HG03378 (cell line): Measurements from ENCODE around the gene VAC14.

ENCODE experiments used
- ATAC-seq: cut with Tn5 transposase; IDR thresholded peaks from one replicate; pipeline ENCODE4 v1.9.1; 2021; ENCODE audit warnings: mild to moderate bottlenecking, moderate library complexity; ENCODE audit not compliant: unreplicated experiment

The VAC14 gene

DNA sequence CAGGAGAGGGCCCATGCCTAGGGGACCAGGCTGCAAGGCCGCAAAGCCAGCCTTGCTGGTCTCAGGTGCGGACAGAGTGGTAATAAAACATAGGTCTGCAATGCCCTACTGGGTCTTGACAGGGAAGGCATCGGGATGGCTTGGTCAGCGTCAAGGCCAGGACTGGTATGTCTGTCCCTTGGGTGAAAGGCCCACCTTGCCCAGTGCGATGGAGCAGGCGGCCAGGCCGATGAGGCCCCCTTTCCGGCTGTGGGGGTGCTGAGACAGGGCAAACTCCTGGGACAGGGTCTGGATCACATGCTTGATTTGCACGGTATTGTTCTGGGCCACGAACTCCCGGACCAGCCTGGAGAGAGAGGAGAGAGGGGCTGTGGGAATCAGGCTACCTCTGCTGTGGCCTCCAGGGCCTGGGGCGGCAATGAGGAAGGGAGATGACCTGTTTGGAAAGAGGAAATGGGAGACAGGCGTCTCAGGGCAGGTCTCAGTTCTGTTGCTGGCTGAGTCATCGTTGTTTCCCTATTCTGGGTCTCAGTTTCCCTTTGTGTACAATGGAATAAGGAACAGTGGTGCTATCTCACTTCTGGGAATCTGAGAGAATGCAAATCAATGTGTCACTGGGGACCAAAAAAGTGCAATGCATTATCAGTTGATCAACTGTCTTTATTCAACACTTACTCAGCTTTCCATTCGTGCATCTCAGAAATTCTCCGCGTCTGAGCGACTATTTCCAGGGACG, 14.8 kb downstream of the VAC14 start:
- ATAC-seq: no peak

DNA sequence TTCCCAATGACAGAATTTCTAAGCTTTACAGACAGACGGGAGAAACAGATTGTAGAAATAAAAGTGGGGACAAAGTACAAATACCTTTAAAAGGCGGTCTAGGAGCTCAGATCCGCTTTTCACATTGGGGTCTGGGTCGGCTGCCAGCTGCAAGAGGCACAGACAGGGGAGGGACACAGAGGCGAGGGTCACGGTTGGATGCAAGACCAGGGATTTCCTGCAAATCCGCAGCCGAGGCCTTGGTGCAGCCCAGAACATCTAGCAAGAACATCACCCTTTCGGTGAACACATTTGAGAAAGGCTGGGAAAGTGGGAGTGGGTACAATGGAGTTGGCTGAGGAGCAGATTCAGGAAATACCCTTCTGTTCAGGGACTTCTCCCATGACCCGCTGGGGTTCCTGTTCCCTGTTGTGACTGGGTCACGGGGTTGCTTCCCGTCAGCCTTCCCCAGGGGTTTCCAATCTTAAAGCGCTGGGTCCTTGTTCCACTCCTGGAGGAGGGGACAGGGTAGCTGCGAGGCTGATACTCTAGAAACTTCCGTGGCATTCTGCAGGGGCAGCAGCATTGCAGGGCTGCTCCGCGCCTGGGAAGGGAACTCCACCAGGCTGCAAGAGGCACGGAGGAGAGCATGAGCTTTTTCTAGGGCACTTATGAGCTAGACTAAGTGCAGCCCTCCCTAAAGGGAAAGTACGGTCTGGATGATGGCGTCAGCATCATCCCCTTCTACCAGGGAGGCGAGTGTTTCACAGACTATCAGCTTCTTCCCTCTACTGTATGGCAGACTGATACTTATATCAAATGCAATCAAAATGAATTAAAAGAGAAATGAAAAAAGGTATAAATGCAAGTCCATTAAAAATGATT, 16.0 kb downstream of the VAC14 start:
- ATAC-seq: no peak

DNA sequence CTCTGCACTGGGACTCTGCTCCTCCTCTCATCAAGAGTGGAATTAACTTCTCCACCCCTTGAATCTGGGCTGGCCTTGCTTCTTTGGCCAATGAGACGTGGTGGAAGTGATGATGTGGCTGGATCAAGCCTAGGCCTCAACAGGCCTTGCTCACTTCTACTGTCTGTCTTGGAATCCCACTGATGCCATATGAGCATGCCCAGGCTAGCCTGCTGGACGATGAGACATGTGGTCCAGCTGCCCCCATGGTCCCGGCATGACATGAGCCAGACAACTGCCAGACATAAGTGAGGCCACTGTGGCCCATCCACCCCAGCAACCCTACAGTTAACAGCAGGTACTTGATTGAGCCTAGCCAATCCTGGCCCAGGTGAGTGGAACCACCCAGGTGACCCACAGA, 18.7 kb downstream of the VAC14 start:
- ATAC-seq: no peak

DNA sequence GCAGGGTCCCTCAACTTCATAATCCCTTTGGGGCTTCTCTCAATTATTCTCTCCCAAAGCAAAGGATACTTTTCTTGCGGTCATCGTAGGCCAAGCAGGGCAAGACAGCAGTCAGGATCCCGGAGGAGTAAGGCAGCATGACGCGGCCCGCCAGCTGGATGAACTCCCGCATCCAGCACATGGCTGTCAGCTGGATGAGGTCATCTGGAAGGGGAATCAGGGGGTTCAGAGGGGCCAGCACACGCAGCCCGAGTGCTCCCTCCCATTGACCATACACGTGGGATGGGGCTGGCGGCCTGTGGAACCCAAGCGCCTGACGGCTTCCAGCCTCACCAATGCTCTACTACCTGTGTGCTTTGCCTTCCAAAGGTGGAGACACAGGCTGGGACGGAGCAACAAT, 19.2 kb downstream of the VAC14 start:
- ATAC-seq: no peak

DNA sequence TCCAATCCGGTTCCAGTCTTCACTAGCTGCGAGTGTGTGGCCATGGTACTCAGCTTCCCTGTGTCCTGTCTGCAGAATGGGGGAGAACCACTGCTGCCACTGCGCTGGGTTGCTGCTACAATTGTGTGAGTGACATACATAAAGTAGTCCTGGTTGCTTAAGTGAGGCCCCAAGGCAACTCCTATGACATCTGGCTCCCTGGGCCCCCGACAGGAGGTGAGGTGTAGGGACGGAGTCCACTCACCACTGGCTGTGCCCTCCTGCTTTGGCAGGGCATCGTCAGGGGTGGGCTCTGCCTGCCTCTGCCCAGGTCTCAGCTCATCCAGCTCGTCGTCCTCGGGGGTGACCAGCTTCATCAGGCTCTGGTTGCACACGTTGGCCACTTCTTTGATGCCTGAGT, 20.4 kb downstream of the VAC14 start:
- ATAC-seq: no peak

DNA sequence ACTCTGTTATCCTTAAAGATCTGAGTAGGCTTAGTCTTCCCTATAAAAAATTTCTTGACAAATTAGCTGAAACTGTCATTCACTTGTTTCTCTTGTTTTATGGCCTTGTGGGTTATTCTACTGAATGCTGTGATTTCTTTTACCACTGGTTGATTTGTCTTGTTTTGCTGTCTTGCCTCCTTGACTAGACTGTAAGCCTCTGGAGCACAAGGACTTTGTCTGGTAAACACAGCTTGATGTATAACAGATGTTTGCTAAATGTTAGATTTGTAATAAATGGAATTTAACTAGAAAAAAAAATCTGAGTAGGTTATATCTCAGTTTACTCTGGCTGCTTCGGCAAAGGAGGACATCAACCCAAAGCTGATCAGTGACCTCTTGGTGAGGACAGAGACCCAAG, 21.6 kb downstream of the VAC14 start:
- no peak for ATAC-seq

DNA sequence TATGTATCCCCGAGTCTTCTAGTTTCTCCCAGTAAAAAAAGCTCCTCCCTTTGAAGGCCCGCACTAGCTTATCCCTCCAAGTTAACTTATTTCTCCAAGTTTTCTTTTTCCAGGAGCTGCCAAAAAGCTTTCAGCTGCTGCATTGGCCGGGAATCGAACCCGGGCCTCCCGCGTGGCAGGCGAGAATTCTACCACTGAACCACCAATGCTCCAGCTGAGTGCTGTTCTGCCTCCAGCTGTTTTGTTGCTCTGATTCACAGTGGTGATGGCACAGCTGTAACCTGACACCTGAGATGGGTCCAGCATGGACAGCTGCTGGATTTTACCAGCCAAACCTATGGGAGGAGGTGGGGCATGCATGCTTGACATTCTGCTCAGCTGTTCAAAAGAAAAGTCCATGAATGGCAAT, 22.1 kb downstream of the VAC14 start:
- ATAC-seq: no peak

DNA sequence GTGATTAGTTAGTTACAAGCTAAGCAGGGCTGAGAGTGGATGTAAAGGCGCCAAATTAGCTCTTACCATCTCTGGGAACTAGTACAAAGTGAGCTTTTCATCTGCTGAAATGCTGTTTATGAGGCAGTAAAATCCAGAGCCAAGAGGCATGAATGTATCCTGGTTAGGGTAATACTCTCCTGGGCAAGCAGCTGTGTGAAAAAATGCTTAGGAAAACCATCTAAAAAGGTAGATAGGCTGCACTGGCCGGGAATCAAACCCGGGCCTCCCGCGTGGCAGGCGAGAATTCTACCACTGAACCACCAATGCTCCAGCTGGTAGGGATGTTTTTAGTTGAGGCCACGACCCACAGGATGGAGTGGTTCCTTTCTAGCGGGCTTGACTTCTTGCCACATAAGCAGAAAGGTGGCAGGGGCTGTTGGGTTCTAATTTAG, 23.0 kb downstream of the VAC14 start:
- ATAC-seq: no peak

DNA sequence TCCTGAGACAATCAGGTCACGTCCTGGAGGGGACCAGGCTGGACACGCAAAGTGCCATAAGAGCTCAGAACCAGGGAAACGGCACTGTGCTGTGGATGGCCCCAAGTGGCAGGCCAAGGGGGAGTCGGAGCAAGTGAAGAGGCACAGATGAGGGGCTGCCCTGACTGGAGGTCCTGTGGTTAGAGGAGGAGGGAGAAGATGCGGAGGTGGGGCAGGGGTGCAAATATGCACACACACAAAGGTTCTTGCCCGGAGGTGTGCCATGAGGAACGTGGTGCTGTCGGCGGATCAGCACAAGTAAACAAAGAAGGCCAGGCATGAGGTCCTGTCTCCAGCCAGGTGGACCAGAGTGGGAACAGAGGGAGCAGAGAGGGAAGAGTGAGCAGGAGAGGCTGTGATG, 23.5 kb downstream of the VAC14 start:
- ATAC-seq: no peak

DNA sequence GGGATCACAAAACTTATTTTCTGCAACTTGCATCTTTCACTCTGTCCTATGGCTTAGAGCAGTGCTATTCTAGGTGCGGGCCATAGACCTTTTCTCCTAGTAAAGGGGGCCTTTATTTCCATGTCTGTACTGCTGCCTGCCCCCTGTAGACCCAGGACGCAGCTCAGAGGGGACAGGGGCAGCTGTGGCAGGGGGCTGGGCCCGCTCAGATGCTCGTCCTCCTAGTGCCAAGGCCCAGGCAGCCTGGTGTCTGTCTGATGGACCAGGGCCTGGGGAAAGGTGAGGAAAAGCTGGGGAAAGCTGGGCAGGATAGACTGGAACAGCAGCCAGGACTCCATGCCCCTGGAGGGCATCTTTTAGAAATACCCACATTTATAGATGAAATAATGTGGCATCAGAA, 25.6 kb downstream of the VAC14 start:
- ATAC-seq: no peak

DNA sequence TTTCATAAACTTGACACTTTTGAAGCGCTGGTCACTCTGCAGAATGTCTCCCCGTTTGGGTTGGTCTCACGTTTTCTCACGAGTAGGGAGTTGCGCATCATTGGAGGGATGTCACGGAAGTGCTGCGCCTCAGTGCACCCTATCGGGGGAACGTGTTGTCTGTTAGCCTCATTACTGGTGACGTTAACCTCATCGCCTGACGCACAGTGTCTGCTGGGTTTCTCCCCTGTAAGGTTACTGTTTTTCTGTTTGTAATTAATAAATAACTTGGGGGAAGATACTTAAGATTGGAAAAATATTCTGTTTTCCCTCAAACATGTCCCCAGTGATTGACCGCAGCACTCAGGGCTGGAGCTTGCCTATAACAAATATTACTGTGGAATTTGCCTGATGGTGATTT, 26.7 kb downstream of the VAC14 start:
- no peak for ATAC-seq

DNA sequence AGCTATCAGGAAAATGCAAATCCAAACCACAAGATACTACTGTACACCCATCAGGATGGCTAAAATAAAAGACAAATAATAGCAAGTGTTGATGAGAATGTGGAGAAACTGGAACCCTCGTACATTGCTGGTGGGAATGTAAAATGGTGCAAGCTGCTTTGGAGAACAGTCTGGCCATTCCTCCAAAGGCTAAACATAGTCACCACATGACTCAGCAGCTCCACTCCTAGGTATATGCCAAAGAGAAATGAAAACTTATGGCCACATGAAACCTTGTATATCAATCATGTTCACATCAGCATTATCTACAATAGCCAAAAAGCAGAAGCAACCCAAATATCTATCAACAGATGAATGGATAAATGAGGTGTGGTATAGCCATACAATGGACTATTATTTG, 28.5 kb downstream of the VAC14 start:
- ATAC-seq: no peak

DNA sequence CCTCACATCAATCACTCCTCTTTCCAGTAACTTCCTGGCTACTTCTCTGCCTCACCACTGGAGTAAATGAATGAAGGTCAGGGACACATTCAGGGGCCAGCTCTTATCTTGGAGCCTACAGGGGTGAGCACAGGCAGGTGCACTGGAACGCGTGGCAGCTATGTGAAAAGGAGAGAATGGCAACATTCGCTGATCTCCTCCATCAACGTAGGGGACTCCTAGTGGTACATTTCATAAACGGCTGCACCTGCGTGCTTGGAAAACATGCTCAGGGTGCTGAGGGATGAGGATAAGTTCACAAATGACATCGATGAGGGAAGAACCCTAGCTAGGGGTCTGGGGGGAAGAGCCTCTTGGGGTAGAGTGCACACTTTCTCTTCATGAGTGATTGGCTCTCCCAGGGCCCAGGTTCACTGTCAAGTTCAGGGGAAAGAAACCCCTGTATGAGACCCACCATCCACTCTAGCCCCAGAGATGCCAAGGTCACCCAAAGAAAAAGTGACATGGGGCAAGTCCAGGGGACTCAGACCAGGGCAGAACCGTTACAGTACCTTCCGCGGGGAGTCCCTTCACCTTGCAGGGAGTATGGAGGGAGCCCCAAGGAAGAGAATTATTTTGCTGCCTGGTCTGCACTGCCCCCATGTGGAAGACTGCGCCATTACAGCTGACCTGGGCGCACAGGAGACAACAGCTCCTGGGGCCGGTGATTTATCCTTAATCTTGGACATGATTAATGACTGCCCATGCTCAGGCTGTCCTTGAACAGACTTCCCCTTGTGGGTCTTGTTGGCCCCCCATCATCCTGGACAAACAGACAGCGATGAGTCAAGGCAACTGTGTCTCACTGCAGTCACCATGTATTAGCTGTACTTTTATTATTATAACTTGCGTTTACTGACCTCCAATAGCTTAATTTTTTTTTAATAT, 30.1 kb downstream of the VAC14 start:
- peak; percentile 60 for ATAC-seq

DNA sequence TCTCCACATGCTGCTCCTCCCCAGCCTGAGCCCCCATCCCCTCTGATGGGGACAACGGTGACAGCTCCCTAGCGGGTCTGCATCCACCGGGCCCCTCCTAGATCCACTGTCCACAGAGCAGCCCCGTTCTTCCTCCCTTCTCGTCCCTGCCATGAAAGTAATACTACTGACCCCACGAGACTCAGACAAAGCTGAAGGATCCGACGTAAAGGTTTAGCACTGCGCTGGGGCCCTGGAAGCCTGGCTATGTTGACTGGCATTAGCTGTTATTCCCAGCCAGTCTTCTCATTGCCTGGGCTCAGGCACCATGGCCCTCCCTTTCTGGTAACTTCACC, 30.7 kb downstream of the VAC14 start:
- ATAC-seq: no peak

DNA sequence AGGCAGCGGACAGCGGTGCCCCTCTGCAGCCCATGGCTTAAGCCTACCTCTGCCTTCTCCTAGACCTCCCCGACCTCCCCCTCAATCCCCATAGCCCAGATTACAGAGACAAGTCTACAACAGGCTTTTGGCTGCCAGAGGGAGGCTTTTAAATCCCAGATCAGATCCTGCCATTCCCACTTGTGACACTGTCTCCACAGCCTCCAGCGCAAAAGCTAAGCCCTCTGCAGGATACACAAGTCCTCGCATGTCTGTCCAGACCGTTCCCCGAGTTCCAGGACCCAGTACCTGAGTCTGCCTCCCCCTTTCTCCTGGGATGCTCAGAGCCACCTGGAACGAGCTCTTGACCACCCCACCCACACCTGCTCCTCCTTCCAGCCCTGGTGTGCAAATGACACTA, 31.2 kb downstream of the VAC14 start:
- no peak for ATAC-seq

DNA sequence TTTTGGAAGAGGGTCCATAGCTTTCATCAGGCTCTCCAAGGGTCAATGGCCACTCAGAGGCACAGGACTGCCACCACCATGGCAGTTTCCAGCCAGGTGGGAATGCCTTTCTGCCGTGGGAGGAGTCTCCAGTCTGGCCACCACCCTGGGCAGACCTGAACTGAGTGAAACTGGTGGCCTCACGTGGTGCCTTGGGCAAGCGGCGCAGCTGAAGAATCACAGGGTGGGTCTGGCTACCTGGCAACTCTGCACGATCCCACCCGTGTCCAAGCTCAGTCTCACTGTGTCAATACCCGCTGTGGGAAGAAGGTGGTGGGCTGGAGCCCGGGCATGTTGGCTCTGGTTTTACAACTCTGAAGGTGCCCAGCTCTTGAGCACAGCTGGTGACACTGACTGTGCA, 31.8 kb downstream of the VAC14 start:
- ATAC-seq: no peak

DNA sequence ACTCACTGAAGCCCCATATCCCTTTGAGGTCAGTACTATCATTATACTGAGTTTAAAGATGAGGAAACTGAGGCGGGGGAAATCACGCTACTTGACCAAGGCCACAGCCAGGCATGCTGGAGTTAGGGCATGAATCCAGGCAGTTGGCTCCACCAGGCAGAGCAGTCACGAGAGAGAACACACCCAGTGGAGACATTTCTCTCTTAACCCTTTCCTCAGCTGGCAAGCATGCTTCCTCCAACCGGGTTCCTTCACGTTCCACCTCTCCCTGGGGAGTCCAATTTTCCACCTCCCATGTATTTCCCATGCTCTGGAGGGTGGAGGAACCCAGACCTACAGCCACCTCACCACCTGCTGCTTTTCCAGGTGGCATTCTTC, 32.8 kb downstream of the VAC14 start:
- ATAC-seq: no peak

DNA sequence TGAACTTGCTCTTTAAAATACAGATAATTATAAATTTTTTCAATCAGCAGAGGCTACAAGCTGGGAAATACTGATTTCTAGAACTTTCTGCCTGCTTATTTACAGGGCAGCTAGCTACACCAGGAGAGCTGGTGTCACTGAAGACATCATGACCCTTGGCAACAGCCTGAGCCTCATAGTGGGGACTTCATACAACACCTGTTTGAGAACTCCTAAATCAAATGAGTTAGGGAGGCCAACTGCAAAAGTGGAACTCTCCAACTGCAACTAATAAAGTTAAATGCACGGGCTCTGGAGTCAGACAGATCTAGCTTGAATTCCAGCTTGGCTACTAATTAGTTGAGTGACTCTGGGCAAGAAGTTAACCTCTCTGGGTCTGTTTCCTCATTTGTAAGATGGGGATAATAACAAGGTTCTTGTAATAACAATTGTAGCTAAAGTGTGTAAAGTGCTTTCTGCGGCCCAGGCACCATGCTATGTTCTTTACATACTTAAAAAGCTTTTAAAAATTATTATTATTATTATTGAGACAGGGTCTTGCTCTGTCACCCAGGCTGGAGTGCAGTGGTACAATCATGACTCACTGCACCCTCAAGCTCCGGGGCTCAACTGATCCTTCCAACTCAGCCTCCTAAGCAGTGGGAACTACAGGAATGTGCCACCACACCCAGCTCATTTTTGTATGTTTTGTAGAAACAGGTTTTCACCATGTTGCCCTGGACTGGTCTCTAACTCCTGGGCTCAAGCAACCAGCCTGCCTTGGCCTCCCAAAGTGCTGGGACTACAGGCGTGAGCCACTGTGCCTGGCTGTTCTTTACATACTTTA, 33.4 kb downstream of the VAC14 start:
- no peak for ATAC-seq

DNA sequence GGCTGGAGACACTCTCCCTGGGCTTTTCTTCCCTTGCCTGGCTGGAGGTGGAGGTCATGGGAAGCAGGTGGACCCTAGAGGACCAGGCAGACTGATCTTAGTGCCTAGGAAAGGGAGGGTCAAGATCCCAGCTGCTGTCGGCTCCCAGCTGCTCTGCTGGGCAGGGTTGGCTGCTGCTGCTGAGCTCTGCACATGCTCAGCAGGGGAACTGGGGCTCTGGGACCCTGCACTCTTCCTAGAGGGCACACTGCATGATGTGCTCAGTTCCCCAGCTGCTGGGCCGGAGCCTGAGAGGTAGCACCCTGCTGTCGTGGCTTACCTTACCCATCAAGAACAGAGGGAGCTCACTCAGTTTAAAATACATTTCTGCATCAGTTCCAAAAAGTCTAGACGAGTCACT, 34.3 kb downstream of the VAC14 start:
- no peak for ATAC-seq

DNA sequence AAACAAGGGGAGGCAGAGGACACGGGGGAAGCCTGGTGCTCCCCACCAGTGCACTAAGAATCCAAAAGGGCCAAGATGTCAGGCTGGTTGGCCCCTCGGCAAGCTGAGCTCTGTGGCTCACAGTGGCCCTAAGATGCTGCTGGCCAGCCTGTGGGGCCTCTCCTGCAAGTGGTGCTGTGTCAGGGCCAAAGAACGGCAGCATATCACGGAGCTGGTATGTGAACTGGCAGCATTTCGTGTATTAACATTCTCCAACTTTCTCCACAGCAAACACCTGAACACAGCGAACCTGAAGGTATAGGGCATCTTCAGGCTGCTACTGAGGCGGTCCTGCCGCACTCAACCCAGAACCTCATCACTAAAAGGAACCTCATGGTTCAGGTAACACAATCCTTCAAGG, 34.8 kb downstream of the VAC14 start:
- no peak for ATAC-seq

DNA sequence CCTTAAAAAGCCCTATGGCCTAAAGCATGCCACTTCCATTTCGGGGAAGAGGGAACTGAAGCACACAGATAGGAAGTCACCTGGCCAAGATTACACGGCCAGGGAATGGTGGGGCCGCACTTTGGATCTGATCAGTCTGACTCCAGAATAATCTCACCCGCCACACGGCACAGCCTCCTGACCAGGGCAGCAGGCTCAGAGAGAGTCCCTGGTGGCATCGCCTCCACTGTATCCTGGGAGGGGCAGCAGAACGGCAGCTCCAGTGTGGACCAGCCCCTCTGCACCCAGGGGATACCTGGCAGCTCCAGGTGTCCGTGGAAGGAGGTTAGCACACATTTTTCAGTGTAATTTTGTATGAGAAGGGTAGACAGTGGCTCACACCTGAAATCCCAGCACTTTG, 35.5 kb downstream of the VAC14 start:
- no peak for ATAC-seq
